Measurements from ENCODE around the gene WDR4.

DNA sequence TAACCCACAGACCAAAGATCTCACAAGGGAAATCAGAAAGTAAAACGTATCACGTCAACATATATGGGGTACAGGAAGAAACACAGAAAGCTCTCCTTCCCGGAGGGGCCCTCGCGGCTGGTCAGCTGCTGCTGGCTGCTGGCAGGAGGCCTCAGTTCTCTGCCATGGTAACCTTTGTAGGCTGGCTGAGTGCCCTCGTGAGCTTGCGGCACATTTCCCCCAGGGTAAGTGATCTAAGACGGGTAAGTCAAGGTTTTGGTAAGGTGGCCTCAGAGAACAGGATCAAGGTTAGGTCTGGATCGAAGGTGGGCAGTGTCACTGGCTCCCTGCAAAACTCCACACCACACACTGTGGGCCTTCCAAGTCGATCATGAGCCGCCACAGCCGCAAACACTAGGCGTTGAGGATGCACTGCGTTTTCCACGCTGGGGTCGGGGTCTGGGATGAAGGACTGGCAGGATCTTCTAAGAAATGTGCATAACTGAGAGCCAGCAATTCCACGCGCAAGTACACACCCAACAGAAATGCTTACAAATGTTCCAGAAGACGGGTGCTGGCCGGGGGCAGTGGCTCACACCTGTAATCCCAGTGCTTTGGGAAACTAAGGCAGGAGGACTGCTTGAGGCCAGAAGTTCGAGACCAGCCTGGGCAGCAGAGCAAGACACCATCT, 33.9 kb downstream of the WDR4 start:
- no peak for TF ChIP-seq TARDBP (IDR thresholded peaks at IDR 0.05)
- TF ChIP-seq FOXM1 (IDR thresholded peaks at IDR 0.05; ENCODE audit: borderline replicate concordance), result no peak
- TF ChIP-seq SUZ12 (IDR thresholded peaks at IDR 0.05), result no peak
- no peak for TF ChIP-seq FOXK2 (IDR thresholded peaks at IDR 0.05)
- no peak for TF ChIP-seq FOXA1 (IDR thresholded peaks at IDR 0.05)
- no peak for TF ChIP-seq BHLHE40 (IDR thresholded peaks at IDR 0.05; ENCODE audit: borderline replicate concordance)
- TF ChIP-seq, protein P1, sequence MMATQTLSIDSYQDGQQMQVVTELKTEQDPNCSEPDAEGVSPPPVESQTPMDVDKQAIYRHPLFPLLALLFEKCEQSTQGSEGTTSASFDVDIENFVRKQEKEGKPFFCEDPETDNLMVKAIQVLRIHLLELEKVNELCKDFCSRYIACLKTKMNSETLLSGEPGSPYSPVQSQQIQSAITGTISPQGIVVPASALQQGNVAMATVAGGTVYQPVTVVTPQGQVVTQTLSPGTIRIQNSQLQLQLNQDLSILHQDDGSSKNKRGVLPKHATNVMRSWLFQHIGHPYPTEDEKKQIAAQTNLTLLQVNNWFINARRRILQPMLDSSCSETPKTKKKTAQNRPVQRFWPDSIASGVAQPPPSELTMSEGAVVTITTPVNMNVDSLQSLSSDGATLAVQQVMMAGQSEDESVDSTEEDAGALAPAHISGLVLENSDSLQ (IDR thresholded peaks at IDR 0.05), result no peak
- no peak for TF ChIP-seq SP1 (IDR thresholded peaks at IDR 0.05)
- no peak for TF ChIP-seq ARNT (IDR thresholded peaks at IDR 0.05)
- TF ChIP-seq ZNF384 (IDR thresholded peaks at IDR 0.05), result no peak
- no peak for TF ChIP-seq ELF4 (IDR thresholded peaks at IDR 0.05)
- TF ChIP-seq LEF1 (IDR thresholded peaks at IDR 0.05; ENCODE audit: borderline replicate concordance), result no peak
- no peak for TF ChIP-seq L3MBTL2 (conservative IDR thresholded peaks at IDR 0.05)

All from HEK293T (cell line).